Activated CD4-positive, alpha-beta memory T cell treated with anti-CD3 and anti-CD28 coated beads for 36 hours (primary cell): Measurements from ENCODE around the gene CRCP. TPM values are rescaled to one million over a fixed set of nuclear protein-coding genes. Genes with fewer than 3 reads are reported as not detected.

Experiments used
- total RNA-seq, 2 experiments: library from RNA; stranded (reverse); gene quantifications; one replicate each; pipeline ENCODE4 v1.2.3, GENCODE V29; 2021

Gene CRCP
- total RNA-seq, 2 experiments from 2014 or later = 19.3 to 19.6 TPM

Other genes starting within 250 kb of the CRCP start
- gene VKORC1L1, start 241.8 kb upstream of the CRCP start, total RNA-seq = 10 to 100 TPM; 14.9 to 16.1 TPM
- 10 to 100 TPM; 53.1 to 56.6 TPM for gene GUSB, start 132.6 kb upstream of the CRCP start, total RNA-seq
- 10 to 100 TPM; 26.2 to 26.8 TPM for gene ASL, start 39.0 kb upstream of the CRCP start, total RNA-seq
- gene TPST1, start 90.5 kb downstream of the CRCP start, total RNA-seq = under 1 TPM; 0.62 to 0.94 TPM